Mesendoderm (in vitro differentiated cells): Measurements from ENCODE around the gene NHERF2.
A peak's percentile ranks its signal among the peaks of the same experiment; 100 is the strongest.

Source experiments
- DNase-seq: peaks from one replicate; pipeline ENCODE4 v3.0.0; 2013
- H2AK5ac ChIP-seq: 2 replicates; pipeline ENCODE4 v1.6.1; 2013; ENCODE audit warnings: low read length, inconsistent platforms
- H2BK120ac ChIP-seq: 2 replicates; pipeline ENCODE4 v1.6.1; 2013; ENCODE audit warnings: low read depth, mild to moderate bottlenecking, low read length, moderate library complexity, mixed read lengths
- H2BK15ac ChIP-seq: replicated peaks from 2 replicates; pipeline ENCODE4 v1.6.1; 2013; ENCODE audit warnings: low read depth, mild to moderate bottlenecking, moderate library complexity
- H2BK5ac ChIP-seq: 2 replicates; pipeline ENCODE4 v1.6.1; 2013; ENCODE audit warnings: low read length, inconsistent platforms
- H3K18ac ChIP-seq: 2 replicates; pipeline ENCODE4 v1.6.1; 2013; ENCODE audit warnings: mild to moderate bottlenecking, low read length, mixed read lengths
- H3K23ac ChIP-seq: one replicate; pipeline ENCODE4 v1.6.1; 2013; ENCODE audit warnings: low read length
- H3K27ac ChIP-seq: 2 replicates; pipeline ENCODE4 v1.5.1; 2013; ENCODE audit warnings: low read depth, mild to moderate bottlenecking, inconsistent platforms, low read length, moderate library complexity
- H3K27me3 ChIP-seq: 2 replicates; pipeline ENCODE4 v1.6.1; 2013; ENCODE audit warnings: low read length, control low read depth, mild to moderate bottlenecking, inconsistent platforms; ENCODE audit not compliant: insufficient read depth, poor library complexity
- H3K36me3 ChIP-seq: 2 replicates; pipeline ENCODE4 v1.6.1; 2013; ENCODE audit warnings: low read length, inconsistent platforms; ENCODE audit not compliant: control insufficient read depth, insufficient read depth
- H3K4ac ChIP-seq: one replicate; pipeline ENCODE4 v1.6.1; 2013; ENCODE audit warnings: low read depth, mild to moderate bottlenecking, low read length, moderate library complexity
- H3K4me1 ChIP-seq: 2 replicates; pipeline ENCODE4 v1.6.1; 2013; ENCODE audit warnings: low read depth, low read length, inconsistent platforms; ENCODE audit not compliant: control insufficient read depth
- H3K4me2 ChIP-seq: 2 replicates; pipeline ENCODE4 v1.6.1; 2013; ENCODE audit warnings: low read length
- H3K4me3 ChIP-seq: 2 replicates; pipeline ENCODE4 v1.5.1; 2013; ENCODE audit warnings: mild to moderate bottlenecking, low read length
- H3K56ac ChIP-seq: one replicate; pipeline ENCODE4 v1.6.1; 2013; ENCODE audit warnings: low read length
- H3K79me1 ChIP-seq: 2 replicates; pipeline ENCODE4 v1.6.1; 2013; ENCODE audit warnings: low read length, inconsistent platforms
- H3K79me2 ChIP-seq: 2 replicates; pipeline ENCODE4 v1.6.1; 2013; ENCODE audit warnings: mild to moderate bottlenecking, low read length; ENCODE audit not compliant: control insufficient read depth, insufficient read depth
- H3K9ac ChIP-seq: 2 replicates; pipeline ENCODE4 v1.6.1; 2013; ENCODE audit warnings: low read length, inconsistent platforms
- H4K5ac ChIP-seq: one replicate; pipeline ENCODE4 v1.6.1; 2013; ENCODE audit warnings: low read length
- H4K8ac ChIP-seq: one replicate; pipeline ENCODE4 v1.6.1; 2013; ENCODE audit warnings: low read depth, mild to moderate bottlenecking, control low read depth, low read length, moderate library complexity
- WGBS: extraction: QIAGEN DNeasy Blood & Tissue Kit; methylation state at CpG from one replicate; pipeline ENCODE4 v1.1.7; 2013; ENCODE audit warnings: low lambda C conversion rate, missing lambda C conversion rate; ENCODE audit not compliant: insufficient coverage; ENCODE audit errors: extremely low coverage; 5-methylcytosine and 5-hydroxymethylcytosine counted together

NHERF2 gene

DNA sequence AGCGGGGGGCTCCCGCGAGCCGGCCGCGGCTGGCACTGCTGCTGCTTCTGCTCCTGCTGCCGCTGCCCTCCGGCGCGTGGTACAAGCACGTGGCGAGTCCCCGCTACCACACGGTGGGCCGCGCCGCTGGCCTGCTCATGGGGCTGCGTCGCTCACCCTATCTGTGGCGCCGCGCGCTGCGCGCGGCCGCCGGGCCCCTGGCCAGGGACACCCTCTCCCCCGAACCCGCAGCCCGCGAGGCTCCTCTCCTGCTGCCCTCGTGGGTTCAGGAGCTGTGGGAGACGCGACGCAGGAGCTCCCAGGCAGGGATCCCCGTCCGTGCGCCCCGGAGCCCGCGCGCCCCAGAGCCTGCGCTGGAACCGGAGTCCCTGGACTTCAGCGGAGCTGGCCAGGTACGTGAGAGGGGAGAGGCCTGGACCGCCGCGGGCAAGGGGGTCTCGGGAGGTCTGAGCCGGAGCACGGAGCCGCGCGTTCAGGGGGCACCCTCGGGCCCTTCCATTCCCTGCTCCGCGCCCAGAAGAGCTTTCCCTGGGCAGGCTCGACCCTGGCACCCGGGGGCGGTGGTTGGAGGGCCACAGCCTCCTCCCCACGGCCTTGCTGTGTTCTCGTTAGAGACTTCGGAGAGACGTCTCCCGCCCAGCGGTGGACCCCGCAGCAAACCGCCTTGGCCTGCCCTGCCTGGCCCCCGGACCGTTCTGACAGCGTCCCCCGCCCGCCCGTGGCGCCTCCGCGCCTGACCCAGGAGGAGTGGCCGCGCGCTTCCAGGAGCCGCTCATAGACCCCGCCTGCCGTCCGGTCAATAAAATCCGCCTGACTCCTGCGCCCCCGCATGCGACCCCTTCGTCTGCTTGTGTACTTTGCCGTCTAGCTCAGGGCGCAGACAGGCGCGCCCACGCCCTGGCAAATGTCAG, 6.5 kb upstream of the NHERF2 start:
- Histone ChIP-seq H3K4me3 (no peak overlapping the region), H3K4me1 (no peaks in the 10 kb centered on the region), H3K79me2 (no peaks in the 10 kb centered on the region), H3K56ac (peak overlapping the region; percentile 80), H2BK120ac (no peak overlapping the region), H3K79me1 (no peaks in the 10 kb centered on the region), H3K9ac (peak overlapping the region; percentile 45), H4K5ac (no peak overlapping the region), H2AK5ac (no peak overlapping the region), H3K27ac (no peak overlapping the region), H2BK5ac (no peak overlapping the region), H3K4me2 (peak overlapping the region; percentile 59), H3K27me3 (peaks cover 14% of the 10 kb centered on the region), H2BK15ac (no peak overlapping the region), H4K8ac (no peak overlapping the region), H3K36me3 (no peaks in the 10 kb centered on the region), H3K18ac (no peak overlapping the region), H3K4ac (no peak overlapping the region), H3K23ac (no peak overlapping the region)
- WGBS, result no CpG with 5 or more reads among the region's 96 CpGs
- no peak for DNase-seq

DNA sequence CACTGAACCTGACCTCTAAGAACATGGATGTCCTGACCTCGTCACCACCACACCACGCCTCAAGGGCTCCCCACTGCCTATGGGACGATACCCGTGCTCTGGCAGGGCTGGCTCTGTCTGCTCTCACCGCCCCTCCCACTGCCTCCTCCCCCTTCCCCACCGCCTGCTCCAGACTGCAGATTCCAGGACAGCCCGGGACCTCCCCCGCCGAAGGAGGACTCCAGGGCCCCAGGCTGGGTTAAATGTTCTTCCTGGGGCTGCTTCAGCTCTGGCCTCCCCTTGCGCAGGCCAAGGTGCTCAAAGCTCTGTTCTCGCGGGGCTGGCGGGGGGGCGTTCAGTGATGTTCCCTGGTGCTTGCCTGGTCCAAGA, 4.0 kb upstream of the NHERF2 start:
- Histone ChIP-seq H2AK5ac (no peak overlapping the region), H3K4me2 (peak overlapping the region; percentile 81), H4K5ac (no peak overlapping the region), H2BK120ac (no peak overlapping the region), H3K56ac (peak overlapping the region; percentile 94), H3K79me1 (no peaks in the 10 kb centered on the region), H3K79me2 (no peaks in the 10 kb centered on the region), H3K27ac (peak overlapping the region; percentile 34), H3K23ac (no peak overlapping the region), H3K4me1 (no peaks in the 10 kb centered on the region), H3K9ac (peak overlapping the region; percentile 86), H3K4ac (peak overlapping the region; percentile 29), H3K4me3 (no peak overlapping the region), H2BK5ac (no peak overlapping the region), H2BK15ac (no peak overlapping the region), H3K27me3 (peaks cover 14% of the 10 kb centered on the region), H3K36me3 (no peaks in the 10 kb centered on the region), H4K8ac (no peak overlapping the region), H3K18ac (peak overlapping the region; percentile 41)
- DNase-seq, result peak; percentile 93
- WGBS, result no CpG with 5 or more reads among the region's 14 CpGs

DNA sequence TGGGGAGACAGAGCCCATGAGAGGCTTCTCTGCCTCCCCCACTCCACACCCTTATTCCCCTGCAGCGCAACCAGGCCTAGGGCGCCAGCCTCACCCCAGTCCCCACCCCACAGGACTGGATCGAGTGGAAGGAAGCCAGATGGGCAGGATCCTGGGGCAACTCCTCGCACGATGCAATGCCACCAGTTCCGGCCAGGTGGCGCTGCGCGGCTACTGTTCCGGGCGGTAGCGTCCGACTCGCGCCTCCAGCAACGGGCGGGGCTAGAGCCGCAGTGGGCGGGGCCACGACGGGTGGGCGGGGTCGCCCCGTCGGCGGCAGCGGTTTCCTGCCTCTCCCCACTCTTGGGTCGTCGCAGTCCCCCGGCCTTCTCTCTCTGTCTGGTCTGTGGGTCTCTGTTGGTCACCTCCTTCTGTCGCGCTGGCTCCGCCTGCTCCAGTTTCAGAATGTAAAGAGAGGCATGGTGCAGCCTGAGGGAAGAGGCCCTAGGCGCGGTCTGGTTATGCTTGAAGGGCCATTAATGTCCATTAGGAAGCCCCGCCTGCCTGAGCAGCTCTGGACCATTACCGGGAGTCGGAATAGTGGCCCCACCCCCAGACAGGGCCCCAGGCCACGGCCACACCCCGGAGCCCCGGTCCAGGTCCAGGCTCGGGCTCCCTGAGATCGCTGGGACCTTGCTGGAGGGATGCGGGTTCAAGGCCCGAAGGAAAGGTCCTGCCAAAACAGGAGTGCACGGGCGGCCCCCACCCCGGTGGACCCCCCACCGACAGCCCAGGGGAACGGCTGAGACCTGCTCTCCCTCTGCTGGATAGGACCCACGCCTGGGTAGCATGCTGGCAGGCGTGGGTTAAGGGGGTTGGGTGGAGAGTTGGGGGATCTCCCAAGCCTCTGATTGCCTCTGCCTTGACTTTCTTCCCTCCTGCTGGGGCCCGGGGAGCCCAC, 3.3 kb upstream of the NHERF2 start:
- peak overlapping the region; percentile 94 for H3K56ac ChIP-seq
- peak; percentile 90 for DNase-seq
- H3K27ac ChIP-seq, result peak overlapping the region; percentile 40
- no peak overlapping the region for H2BK120ac ChIP-seq
- no peak overlapping the region for H4K8ac ChIP-seq
- H3K4me3 ChIP-seq, result no peak overlapping the region
- peak overlapping the region; percentile 41 for H3K18ac ChIP-seq
- H2BK15ac ChIP-seq, result no peak overlapping the region
- H2AK5ac ChIP-seq, result no peak overlapping the region
- H3K4ac ChIP-seq, result peak overlapping the region; percentile 42
- H2BK5ac ChIP-seq, result peak overlapping the region; percentile 74
- no CpG with 5 or more reads among the region's 53 CpGs for WGBS
- no peak overlapping the region for H3K23ac ChIP-seq
- H3K4me2 ChIP-seq, result peak overlapping the region; percentile 97
- H3K36me3 ChIP-seq, result no peaks in the 10 kb centered on the region
- H3K79me2 ChIP-seq, result no peaks in the 10 kb centered on the region
- H3K27me3 ChIP-seq, result peaks cover 14% of the 10 kb centered on the region
- H3K9ac ChIP-seq, result peak overlapping the region; percentile 86
- H4K5ac ChIP-seq, result no peak overlapping the region
- no peaks in the 10 kb centered on the region for H3K4me1 ChIP-seq
- no peaks in the 10 kb centered on the region for H3K79me1 ChIP-seq

DNA sequence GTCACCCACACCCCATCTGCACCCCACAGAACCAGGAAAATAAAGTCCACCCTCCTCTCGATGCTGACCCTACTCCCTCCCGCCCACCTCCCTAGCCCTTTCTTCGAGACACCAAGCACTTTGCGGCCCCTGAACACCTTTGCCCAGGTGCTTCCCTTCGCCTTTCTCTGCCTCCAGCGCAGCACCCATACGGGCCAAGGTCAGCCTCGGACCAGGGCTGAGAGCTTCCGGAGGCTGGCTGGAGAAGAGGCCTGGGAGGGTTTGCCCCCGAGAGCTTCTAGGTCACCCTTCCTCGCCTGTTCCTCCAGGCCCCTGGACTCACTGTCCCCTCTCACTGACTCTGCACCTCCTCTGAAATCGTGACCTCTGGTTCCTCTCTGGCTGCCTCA, 2.7 kb upstream of the NHERF2 start:
- no peak for DNase-seq
- H3K27ac ChIP-seq, result no peak overlapping the region
- no peak overlapping the region for H3K4me3 ChIP-seq
- no peaks in the 10 kb centered on the region for H3K4me1 ChIP-seq
- H2AK5ac ChIP-seq, result no peak overlapping the region
- H4K8ac ChIP-seq, result no peak overlapping the region
- H3K27me3 ChIP-seq, result peaks cover 14% of the 10 kb centered on the region
- H2BK5ac ChIP-seq, result no peak overlapping the region
- no peaks in the 10 kb centered on the region for H3K79me2 ChIP-seq
- no peak overlapping the region for H3K4me2 ChIP-seq
- H3K36me3 ChIP-seq, result no peaks in the 10 kb centered on the region
- no peak overlapping the region for H3K4ac ChIP-seq
- no peak overlapping the region for H4K5ac ChIP-seq
- no CpG with 5 or more reads among the region's 12 CpGs for WGBS
- no peak overlapping the region for H3K18ac ChIP-seq
- H2BK15ac ChIP-seq, result no peak overlapping the region
- H3K56ac ChIP-seq, result peak overlapping the region; percentile 93
- no peak overlapping the region for H2BK120ac ChIP-seq
- H3K79me1 ChIP-seq, result no peaks in the 10 kb centered on the region
- H3K9ac ChIP-seq, result peak overlapping the region; percentile 20
- H3K23ac ChIP-seq, result no peak overlapping the region

DNA sequence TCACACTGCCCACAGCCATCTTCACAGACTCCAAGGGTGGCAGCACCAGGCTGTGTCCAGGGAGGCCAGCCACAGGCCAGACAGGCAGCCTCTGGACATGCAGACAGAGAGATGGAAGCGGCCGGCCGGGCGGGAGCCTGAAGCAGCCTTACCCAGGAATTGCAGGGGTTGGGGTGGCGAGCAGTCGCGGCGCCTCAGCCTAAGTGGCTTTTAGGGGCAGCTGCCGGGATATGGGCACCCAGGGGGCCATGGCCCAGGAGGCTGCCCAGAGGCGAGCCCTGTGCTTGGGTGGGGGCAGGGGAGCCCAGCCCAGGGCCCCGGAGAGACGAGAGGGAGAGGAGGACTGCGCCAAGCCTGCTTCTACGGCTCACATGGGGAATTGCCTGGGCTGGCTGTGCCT, 1.5 kb upstream of the NHERF2 start:
- peaks cover 6% of the 10 kb centered on the region for H3K27me3 ChIP-seq
- no peak overlapping the region for H3K4me3 ChIP-seq
- no peak overlapping the region for H3K4ac ChIP-seq
- H3K79me1 ChIP-seq, result no peaks in the 10 kb centered on the region
- no peak overlapping the region for H3K9ac ChIP-seq
- H3K79me2 ChIP-seq, result no peaks in the 10 kb centered on the region
- no peak overlapping the region for H2BK120ac ChIP-seq
- no peaks in the 10 kb centered on the region for H3K36me3 ChIP-seq
- no peak overlapping the region for H3K4me2 ChIP-seq
- H2AK5ac ChIP-seq, result no peak overlapping the region
- no peak for DNase-seq
- H3K18ac ChIP-seq, result no peak overlapping the region
- H3K27ac ChIP-seq, result no peak overlapping the region
- no peak overlapping the region for H2BK5ac ChIP-seq
- no CpG with 5 or more reads among the region's 14 CpGs for WGBS
- H3K4me1 ChIP-seq, result no peaks in the 10 kb centered on the region
- H2BK15ac ChIP-seq, result no peak overlapping the region
- no peak overlapping the region for H3K23ac ChIP-seq
- H4K8ac ChIP-seq, result no peak overlapping the region
- H4K5ac ChIP-seq, result no peak overlapping the region
- H3K56ac ChIP-seq, result no peak overlapping the region
